SK-MEL-5 (cell line): ENCODE data around the gene TMEM267. TPM values are rescaled to one million over a fixed set of nuclear protein-coding genes. Genes with fewer than 3 reads are reported as not detected.
"Not testable (repeated sequence)": the region's sequence is repeated elsewhere in the genome, so short reads cannot be mapped to it uniquely, and the experiment has no call there.

Source experiments
- DNase-seq: peaks from one replicate; pipeline ENCODE4 v3.0.0-alpha.2; 2016; ENCODE audit warnings: low read depth, low spot score
- in situ Hi-C: cut with HindIII; loops from 2 replicates; pipeline ENCODE4 v1.10.0; 2016; ENCODE audit warnings: low sequenced_read_pairs, high pct_unique_total_duplicates, low pct_unique_long_range_greater_than_20kb
- polyA plus RNA-seq, 2 experiments: library from polyadenylated mRNA; depleted of rRNA; stranded (reverse); fragments of >200 nt; gene quantifications; 2 replicates each; pipeline ENCODE4 v1.2.3, GENCODE V29; 2015
- total RNA-seq: library from RNA; depleted of rRNA; stranded (reverse); fragments of >200 nt; shearing (Covaris generic); gene quantifications from 2 replicates; pipeline ENCODE4 v1.2.3, GENCODE V29; 2014; rRNA removed

Gene TMEM267, protein sequence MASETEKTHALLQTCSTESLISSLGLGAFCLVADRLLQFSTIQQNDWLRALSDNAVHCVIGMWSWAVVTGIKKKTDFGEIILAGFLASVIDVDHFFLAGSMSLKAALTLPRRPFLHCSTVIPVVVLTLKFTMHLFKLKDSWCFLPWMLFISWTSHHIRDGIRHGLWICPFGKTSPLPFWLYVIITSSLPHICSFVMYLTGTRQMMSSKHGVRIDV
- total RNA-seq = 43.4 and 45.9 TPM in 2 replicates
- polyA plus RNA-seq (2015; cell fraction: cytosol; rRNA removed) = 25.8 and 28.8 TPM in 2 replicates
- 61.4 and 80.5 TPM in 2 replicates for polyA plus RNA-seq (2015; cell fraction: nucleus; rRNA removed)

DNA sequence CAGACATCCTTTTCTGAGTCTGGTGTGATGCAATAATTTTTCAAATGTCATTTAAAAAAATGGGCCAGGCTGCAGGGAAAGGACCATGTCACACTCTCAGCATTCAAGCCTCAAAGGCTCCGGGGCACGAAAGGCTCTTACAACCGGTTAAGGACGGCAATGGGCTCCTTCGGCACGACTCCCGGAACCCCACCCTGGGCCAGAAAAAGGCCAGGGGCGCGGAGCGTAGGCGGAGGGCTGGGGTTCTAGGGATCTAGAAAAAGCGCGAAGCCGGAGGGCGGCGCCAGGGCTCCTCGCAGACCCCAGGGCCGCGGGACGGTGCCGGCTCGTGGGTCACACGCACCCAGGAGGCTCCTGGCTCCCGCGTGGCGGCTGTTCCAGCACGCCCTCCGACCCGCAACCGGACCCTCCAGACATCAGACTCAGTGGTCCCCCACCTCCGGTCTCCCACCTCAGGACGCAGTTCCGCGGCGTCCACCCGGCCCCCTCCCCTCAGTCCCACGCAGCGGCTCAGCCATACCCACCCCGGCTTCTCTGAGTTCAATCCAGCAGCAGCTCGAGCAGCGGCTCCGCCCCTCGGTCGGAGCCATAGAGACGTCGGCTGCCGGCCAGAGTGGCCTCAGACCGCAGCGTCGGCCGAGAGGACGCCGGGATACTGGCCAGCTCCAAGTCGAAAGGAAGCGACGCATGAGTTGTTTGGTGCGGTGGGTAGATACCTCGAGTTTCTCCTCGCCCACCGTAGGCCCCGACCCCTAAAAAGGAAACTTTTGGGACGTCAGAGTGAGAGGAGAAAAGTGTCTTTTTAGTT is at the start of gene TMEM267:
Gene TMEM267, minus strand, starts transcription at position 568 of the 808 bp plus-strand sequence. CDS start 29,896 bp downstream, outside the sequence.
- in situ Hi-C loops = loop anchor here (10.0 kb wide), 1 partner anchor 71 kb away; the partner anchor contains the start of gene PAIP1
- peak; percentile 98 for DNase-seq

DNA sequence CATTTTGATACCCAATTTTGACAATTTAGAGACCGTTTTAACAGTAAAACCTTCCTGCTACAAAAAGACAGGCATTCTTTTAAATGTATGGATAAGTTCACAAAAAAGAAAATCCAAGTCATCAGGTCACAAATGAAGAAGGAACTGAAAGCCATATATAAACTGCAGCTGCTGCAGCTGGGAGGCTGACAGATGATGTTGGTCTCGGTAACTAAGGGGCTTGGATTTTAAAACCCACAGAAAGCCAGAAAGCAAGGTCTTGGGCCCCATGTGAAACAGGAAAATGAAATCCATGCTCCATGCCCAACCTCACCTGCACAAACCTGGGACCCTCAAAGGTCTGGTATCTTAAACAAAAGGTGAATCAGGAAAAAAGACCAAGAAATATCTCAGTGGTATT is 47.0 kb upstream of the TMEM267 start:
- in situ Hi-C loops = no loop called here
- no peak for DNase-seq

DNA sequence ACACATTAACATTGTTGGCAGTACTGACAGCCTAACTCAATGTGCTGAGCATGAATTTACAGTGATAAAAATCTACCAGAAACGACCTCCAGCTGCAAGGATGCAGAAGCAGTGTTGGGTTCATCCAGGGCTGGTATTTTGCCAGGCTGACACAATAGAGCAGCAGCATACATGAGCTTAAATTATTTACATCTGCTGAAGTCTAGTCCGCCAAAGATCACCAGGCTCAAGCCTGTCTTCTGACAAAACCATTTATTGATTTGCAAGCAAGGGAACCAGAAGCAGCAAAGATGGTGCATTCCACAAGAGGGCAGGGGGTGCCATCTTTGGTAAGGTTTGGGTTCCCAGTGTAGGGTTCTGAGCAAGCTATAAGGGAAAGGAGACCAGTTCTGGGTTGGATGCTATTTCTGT is 40.0 kb upstream of the TMEM267 start:
- in situ Hi-C loops = no loop called here
- DNase-seq = no peak

DNA sequence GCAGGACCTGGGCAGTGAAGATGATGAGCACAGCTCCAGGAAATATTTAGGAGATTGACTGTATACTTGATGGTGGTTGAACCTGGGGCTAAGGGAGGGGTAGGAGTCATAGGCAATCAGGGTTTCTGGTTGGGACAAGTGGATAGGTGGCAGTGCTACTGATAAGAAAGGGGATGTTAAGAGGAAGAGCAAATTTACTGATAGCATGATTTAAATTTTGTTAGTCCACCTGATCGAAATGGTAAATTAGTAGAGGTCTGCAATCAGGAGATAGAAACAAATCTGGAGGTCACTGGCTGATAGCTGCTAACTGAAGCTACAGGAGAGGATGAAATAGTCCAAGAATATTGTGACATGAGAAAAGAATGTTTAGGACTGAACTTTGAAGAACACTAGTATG is 37.0 kb upstream of the TMEM267 start:
- no peak for DNase-seq
- in situ Hi-C loops = no loop called here

DNA sequence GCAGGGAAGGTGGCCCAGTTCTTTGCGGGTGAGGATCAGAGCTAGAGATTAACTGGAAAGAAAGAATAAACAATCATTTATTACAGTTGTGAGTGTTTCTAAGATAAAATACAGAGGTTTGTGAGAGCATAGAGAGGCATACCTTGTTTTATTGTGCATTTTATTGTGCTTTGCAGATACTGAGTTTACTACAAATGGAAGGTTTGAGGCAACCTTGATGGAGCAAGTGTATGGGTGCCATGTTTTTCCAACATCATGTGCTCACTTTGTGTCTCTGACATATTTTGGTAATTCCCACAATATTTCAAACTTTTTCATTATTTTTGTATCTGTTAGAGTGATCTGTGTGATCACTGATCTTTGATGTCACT is 32.0 kb upstream of the TMEM267 start:
- in situ Hi-C loops = no loop called here
- DNase-seq = no peak

DNA sequence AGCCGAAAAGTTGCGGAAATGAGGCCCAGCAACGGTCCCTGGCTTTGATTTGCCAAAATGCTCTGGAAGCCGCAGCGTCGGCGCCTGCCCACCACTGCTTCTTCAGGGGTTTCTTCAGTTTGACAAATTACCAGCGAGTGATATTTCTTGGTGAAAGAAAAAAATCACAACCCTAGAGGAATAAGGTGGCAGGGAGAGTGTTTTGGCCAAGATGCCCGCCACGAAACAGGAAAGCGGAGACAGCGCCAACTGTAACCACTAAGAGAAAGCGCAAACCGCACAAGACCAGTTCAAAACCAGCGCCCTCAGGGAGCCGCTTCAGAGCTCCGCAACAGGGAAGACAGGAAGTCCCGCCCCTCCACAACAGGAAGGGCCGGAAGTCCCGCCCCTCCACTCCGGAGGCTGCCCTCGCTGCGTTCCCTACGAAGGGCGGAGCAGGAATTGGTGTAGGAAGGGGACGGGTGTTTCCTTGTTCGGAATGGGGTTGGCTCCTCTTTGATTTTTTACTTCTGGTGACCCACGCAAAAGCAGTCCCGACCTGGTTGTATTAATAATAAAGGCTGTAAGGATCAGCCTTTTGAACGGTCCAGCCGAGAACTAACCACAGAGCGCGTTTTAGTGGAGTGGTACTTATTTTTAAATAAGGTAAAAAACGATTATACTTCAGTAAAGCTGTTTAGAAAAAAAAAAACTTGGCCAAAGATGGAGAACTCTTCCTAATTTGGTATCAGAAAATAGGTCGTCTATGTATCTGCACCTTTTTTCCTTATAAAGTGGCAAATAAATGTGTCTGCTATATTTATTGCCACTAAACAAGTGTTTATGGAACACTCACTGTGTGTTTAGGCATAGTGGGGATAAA is 31.4 kb upstream of the TMEM267 start, which contains the start of gene C5orf34:
Gene C5orf34, minus strand, starts transcription at position 333 of the 862 bp plus-strand sequence. CDS start 5,809 bp downstream, outside the sequence.
- in situ Hi-C loops = no loop called here
- DNase-seq = peak; percentile 99

DNA sequence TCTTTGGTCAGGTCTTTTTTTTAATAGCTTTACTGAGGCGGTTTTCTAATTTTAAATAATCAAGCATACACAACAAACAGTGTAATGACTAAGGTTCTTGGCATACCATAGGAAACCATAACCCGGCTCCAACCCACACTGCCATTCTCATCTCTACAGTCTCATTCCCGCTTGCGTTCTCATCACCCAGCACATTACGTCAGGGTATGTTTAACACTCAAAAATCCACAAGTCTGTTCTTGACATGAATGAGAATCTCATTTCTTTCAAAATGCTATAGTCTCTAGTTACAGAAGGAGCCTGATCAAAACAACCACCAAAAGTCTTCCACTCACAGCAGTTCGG is 30.8 kb upstream of the TMEM267 start:
- DNase-seq = no peak
- in situ Hi-C loops = no loop called here

DNA sequence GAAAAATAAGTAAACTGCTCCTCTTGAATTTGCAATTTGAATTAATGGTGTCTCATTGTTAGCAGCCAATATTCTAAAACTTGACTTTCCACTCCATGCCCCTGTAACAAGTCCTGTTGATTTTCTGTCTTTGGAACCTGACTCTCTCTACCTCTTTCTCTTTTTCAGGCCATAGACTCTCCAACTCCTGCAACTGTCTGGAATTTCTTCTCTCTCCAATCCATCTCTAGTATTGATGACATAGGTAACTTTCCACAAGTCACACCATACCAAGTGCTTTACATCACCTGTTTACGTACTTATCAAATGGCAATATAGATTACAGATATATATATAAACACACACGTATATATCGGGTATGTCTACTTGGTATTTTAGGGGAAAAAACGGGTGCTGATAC is 30.4 kb upstream of the TMEM267 start:
- no peak for DNase-seq
- in situ Hi-C loops = no loop called here

DNA sequence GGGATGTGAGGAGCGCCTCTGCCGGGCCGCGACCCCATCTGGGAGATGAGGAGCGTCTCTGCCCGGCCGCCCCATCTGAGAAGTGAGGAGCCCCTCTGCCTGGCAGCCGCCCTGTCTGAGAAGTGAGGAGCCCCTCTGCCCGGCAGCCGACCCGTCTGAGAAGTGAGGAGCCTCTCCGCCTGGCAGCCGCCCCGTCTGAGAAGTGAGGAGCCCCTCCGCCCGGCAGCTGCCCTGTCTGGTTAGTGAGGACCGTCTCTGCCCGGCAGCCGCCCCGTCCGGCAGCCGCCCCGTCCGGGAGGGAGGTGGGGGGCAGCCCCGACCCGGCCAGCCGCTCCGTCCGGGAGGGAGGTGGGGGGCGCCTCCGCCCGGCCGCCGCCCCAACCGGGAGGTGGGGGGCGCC is 27.4 kb upstream of the TMEM267 start:
- DNase-seq, in situ Hi-C loops: not testable (repeated sequence)

DNA sequence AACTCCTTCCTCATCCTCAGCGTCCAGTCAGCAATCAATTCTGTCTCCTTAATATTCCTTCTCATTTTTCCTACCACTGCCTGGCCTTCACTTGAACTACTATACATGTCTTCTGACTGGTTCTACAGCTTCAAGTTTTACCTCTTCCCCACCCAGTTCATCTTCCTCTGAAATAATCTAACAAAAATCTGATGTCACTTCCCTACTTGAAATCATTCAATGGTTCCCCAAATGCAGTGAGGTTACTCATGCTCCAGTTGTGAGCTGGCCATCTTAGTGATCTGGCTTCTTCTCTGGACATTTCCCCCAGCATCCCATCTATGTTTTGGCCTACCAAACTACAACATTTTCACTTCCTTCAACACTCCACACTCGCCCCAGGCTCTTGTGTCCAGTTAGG is 14.9 kb upstream of the TMEM267 start:
- no peak for DNase-seq
- in situ Hi-C loops = no loop called here

DNA sequence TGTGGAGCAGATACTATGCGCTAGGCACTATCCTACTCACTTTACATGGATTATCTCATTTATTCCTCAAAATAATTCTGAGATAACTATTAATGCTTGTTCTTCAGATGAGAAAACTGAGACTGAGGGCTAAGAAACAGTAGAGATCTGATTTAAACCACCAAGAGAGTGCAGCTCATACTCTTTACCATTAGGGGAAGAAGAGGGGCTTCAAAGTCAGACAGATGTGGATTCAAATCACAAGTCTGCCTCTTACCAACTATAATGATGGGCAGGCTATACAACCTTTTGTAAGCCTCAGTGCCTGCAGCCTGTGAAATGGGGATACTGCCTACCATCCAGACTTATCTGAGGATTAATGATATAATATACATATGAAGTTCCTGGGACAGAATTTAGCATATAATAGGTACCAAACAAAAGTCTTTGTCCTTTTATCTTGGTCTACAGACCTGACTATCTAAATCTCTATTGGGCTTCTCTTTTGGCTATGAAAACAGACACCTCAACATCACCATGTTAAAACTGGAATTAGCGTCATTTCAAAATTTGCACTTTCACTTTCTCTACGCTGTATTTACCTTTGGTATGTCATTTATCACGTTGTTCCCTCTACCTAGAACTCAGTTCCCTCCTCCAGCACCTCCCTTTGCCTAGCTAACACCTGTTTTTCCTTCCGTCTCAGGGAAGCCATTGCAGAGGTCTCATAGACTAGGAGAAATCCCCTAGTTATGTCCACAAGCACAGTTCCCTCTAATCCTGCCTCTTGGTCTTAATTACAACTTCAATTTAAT is 13.8 kb upstream of the TMEM267 start:
- no peak for DNase-seq
- in situ Hi-C loops = no loop called here

DNA sequence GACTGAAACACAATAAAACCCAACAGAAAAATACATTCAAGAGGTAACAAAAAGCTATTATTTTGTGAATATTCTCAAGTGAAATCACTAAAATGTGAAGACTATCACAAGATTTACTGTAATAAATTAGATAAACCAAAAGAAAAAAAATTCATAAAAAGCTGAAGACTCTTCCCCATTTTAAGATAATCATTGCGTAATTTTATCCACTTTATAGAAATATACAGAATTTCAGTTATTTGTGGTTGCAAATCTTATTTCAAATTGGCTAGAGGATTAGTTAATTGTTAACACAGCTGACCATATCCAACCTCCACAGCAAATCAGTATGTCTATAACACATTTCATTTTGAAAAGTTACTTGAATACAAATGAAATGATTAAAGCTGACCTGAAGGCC is 7.7 kb upstream of the TMEM267 start:
- in situ Hi-C loops = no loop called here
- no peak for DNase-seq

DNA sequence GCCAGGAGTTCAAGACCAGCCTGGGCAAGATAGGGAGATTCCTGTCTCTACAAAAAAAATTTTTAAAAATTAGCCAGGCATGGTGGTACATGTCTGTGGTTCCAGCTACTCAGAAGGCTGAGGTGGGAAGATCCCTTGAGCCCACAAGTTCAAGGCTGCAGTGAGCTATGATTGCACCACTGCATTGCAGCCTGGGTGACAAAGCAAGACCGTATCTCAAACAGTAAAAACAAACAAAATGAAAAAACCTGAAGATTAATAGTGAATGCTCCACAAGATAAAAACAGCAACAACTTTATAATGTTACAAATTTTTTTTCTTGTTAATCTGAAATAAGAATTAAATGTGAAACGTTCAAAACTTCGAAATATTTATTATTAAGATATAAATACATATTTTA is 2.7 kb upstream of the TMEM267 start:
- DNase-seq = no peak
- in situ Hi-C loops = loop anchor here (10.0 kb wide), 1 partner anchor 68 kb away; the partner anchor contains the start of gene PAIP1

DNA sequence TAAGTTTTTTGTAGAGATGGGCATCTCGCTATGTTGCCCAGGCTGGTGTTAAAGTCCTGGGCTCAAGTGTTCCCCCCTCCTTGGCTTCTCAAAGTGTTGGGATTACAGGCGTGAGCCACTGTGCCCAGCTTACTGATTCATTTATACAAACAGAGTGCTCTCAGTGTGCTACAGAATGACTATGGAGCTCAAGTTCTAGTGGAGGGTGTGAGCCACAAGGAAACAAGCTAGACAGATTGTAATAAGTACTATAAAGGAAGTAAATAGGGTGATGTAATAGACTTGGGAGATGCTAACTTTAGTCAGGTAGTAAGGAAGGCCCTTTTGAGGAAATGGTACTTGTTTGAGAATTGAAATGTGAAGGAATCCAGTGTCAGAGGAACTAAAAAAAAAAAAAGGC is 1.7 kb upstream of the TMEM267 start:
- in situ Hi-C loops = loop anchor here (10.0 kb wide), 1 partner anchor 69 kb away; the partner anchor contains the start of gene PAIP1
- no peak for DNase-seq

DNA sequence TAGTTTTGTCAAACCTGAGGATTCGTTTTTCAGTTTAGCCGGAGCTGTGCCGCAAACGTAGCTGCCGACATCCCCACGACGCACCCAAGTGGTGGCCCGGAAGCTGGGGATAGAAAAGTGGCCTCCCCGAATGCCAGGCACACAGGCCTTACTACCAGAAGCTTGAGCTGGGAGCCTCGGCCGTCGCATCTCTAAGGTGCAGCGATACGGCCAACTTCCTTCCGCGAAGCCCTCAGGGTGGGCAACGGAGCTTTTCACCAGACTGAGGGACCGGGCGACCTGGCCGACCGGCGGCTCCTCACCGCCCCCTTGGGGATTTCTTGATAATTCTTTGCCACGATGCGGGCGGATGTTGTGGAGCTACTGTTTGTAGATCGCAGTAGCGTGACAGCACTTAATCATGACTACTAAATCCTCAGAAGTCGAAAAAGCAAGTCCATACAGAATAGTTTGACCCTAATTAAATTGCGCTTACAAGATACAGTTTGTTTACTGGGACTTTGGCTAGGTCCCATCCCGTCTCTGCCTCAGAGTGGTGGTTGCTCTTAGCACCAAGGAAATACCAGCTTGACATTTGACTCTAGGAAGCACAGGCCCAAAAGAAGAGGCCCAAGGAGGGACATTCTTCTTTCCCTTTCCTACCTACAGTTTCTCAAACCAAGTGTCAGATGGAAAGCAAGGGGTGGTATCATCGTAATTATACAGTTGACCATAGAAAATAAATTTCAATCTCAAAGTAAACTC is 613 bp upstream of the TMEM267 start:
- in situ Hi-C loops = loop anchor here (10.0 kb wide), 1 partner anchor 71 kb away; the partner anchor contains the start of gene PAIP1
- DNase-seq = peak; percentile 93

DNA sequence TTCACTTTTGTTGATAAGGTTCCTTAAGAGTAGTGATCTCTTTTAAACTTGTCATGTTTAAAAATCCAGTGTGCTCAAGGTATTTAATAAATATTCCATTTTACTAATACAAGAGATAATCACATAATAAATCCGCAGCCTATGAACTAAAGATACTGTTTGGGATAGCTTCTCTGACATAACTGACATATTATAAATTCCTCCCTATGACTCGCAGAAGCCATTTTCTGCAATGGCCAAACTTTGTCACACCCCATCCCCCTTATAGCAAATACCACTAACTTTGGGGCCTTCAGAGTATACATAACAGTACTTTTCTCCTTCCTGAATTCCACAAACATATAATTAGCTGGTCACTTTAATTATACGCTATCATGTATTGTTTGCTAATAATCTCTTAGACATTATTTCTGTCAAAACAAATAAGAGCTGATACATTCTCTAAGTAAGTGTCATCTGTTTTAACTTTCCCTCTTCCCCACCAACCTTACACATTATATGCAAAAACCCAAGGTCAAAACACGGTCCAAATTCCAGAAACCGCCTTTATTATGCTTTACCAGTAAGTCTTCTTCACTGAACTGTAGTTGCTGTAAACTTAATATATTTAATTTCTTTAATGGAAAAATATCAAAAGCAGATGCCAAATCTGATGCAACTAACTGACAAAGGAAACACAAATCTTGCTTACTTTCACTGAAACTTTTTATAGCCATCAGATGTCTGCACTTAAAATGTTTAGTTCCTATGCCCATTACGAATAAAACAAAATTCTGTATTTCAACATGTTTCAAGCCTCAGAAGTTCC is 971 bp downstream of the TMEM267 start:
- in situ Hi-C loops = loop anchor here (10.0 kb wide), 1 partner anchor 72 kb away; the partner anchor contains the start of gene PAIP1
- DNase-seq = peak; percentile 31
